WTC11 (cell line): ENCODE data around the gene UNC93B1. TPM values are rescaled to one million over a fixed set of nuclear protein-coding genes. Genes with fewer than 3 reads are reported as not detected.

Experiments
- ATAC-seq: fragments of 200-7000 bp; cut with Tn5 transposase; 2 replicates; pipeline ENCODE4 v1.10.0; 2021; ENCODE audit warnings: mild to moderate bottlenecking, moderate library complexity
- CTCF ChIA-PET: fragments of 300-600 bp; sonication (Branson Sonifier 250); formaldehyde crosslinking; loops from one replicate; lab custom pipeline; 2021; ENCODE audit warnings: antibody characterized with exemption; lab: Charles Lee
- POLR2A ChIA-PET: fragments of 350-600 bp; sonication (Branson Sonifier 250); formaldehyde crosslinking; loops from one replicate; lab custom pipeline; 2021; ENCODE audit warnings: antibody characterized with exemption; lab: Charles Lee
- DNase-seq: peaks from one replicate; pipeline ENCODE4 v3.0.0; 2021; ENCODE audit warnings: low spot score
- H3K27ac Mint-ChIP-seq: 2 replicates; pipeline ENCODE4 v1.8.0; 2021; ENCODE audit warnings: mixed read lengths
- H3K27me3 Mint-ChIP-seq: 2 replicates; pipeline ENCODE4 v1.8.0; 2021; ENCODE audit warnings: low read depth, mild to moderate bottlenecking, moderate library complexity, mixed read lengths
- H3K36me3 Mint-ChIP-seq: 2 replicates; pipeline ENCODE4 v1.8.0; 2021; ENCODE audit warnings: mixed read lengths
- H3K4me1 Mint-ChIP-seq: 2 replicates; pipeline ENCODE4 v1.8.0; 2022; ENCODE audit warnings: mixed read lengths
- H3K4me3 Mint-ChIP-seq: 2 replicates; pipeline ENCODE4 v1.8.0; 2021; ENCODE audit warnings: mild to moderate bottlenecking, moderate library complexity, mixed read lengths
- H3K9me3 Mint-ChIP-seq: 2 replicates; pipeline ENCODE4 v1.8.0; 2021; ENCODE audit warnings: mixed read lengths
- ATF1 ChIP-seq: sonication (generic); formaldehyde crosslinking; IDR thresholded peaks from 2 replicates; pipeline ENCODE4 v1.8.1; 2023; ENCODE audit warnings: mild to moderate bottlenecking, moderate library complexity, missing genetic modification reagents
- EMX1 ChIP-seq: fragments of 250-450 bp; sonication (Bioruptor Pico); IDR thresholded peaks from 2 replicates; pipeline ENCODE4 v1.8.0; 2021; ENCODE audit warnings: mild to moderate bottlenecking
- ETV6 ChIP-seq: sonication (generic); formaldehyde crosslinking; IDR thresholded peaks from 2 replicates; pipeline ENCODE4 v1.8.1; 2022; ENCODE audit warnings: mild to moderate bottlenecking, missing genetic modification reagents
- KAT7 ChIP-seq: sonication (generic); formaldehyde crosslinking; IDR thresholded peaks from 2 replicates; pipeline ENCODE4 v1.8.1; 2023; ENCODE audit warnings: missing genetic modification reagents, mild to moderate bottlenecking, borderline replicate concordance
- NR1H2 ChIP-seq: sonication (generic); formaldehyde crosslinking; IDR thresholded peaks from 2 replicates; pipeline ENCODE4 v1.9.0; 2021; ENCODE audit warnings: mild to moderate bottlenecking, moderate library complexity, missing genetic modification reagents
- OVOL2 ChIP-seq: fragments of 250-450 bp; sonication (Bioruptor Pico); IDR thresholded peaks from 2 replicates; pipeline ENCODE4 v1.9.0; 2021; ENCODE audit warnings: mild to moderate bottlenecking, borderline replicate concordance
- PRRX2 ChIP-seq: fragments of 250-450 bp; sonication (Bioruptor Pico); IDR thresholded peaks from 2 replicates; pipeline ENCODE4 v1.8.0; 2021; ENCODE audit warnings: mild to moderate bottlenecking
- TP53 ChIP-seq: sonication (generic); formaldehyde crosslinking; IDR thresholded peaks from 2 replicates; pipeline ENCODE4 v1.8.1; 2023; ENCODE audit warnings: mild to moderate bottlenecking, missing genetic modification reagents
- ZNF219 ChIP-seq: sonication (generic); formaldehyde crosslinking; IDR thresholded peaks from 2 replicates; pipeline ENCODE4 v1.8.0; 2023; ENCODE audit warnings: missing genetic modification reagents, mild to moderate bottlenecking, borderline replicate concordance
- ZNF396 ChIP-seq: fragments of 250-450 bp; sonication (Bioruptor Pico); IDR thresholded peaks from 2 replicates; pipeline ENCODE4 v1.8.0; 2021; ENCODE audit warnings: mild to moderate bottlenecking, moderate library complexity, borderline replicate concordance
- ZNF671 ChIP-seq: fragments of 250-450 bp; sonication (Bioruptor Pico); IDR thresholded peaks from 2 replicates; pipeline ENCODE4 v1.8.0; 2021; ENCODE audit warnings: mild to moderate bottlenecking
- total RNA-seq: library from RNA; stranded (reverse); gene quantifications from 3 replicates; pipeline ENCODE4 v1.2.3, GENCODE V29; 2021
- TF ChIP-seq, protein P1 (sequence below): fragments of 250-450 bp; sonication (Bioruptor Pico); IDR thresholded peaks from 2 replicates; pipeline ENCODE4 v1.9.0; 2021; ENCODE audit warnings: moderate library complexity, mild to moderate bottlenecking, inconsistent platforms, borderline replicate concordance
- TF ChIP-seq, protein P2 (sequence below): sonication (generic); formaldehyde crosslinking; IDR thresholded peaks from 2 replicates; pipeline ENCODE4 v1.8.0; 2022; ENCODE audit warnings: mild to moderate bottlenecking, missing genetic modification reagents
- TF ChIP-seq, protein P3 (sequence below): sonication (generic); formaldehyde crosslinking; IDR thresholded peaks from 2 replicates; pipeline ENCODE4 v1.8.0; 2023; ENCODE audit warnings: missing genetic modification reagents, mild to moderate bottlenecking, borderline replicate concordance

UNC93B1 gene
- total RNA-seq, 1 experiment from 2014 or later, result 27.9 TPM

DNA sequence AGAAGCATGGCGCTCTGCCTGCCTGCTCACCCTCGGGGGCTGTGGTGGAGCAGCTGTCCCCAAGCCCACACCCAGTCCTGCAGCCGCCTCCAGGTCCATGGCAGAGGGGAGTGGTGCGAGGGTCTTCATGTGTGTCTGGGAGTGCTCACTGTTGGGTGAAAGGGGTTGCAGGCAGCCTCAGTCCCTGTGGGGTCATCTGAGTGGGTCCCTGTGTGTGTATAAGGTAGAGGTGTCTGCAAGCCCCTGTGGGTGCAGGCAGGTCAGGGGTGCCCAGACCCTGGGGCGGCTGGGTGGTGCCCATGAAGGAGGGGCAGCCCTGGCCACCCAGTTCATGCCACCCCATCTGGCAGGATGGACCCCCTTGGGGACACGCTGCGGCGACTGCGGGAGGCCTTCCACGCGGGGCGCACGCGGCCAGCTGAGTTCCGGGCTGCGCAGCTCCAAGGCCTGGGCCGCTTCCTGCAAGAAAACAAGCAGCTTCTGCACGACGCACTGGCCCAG is 11.1 kb upstream of the UNC93B1 start (continued):
- no peak for TF ChIP-seq NR1H2 (CRISPR knock-in tag)

DNA sequence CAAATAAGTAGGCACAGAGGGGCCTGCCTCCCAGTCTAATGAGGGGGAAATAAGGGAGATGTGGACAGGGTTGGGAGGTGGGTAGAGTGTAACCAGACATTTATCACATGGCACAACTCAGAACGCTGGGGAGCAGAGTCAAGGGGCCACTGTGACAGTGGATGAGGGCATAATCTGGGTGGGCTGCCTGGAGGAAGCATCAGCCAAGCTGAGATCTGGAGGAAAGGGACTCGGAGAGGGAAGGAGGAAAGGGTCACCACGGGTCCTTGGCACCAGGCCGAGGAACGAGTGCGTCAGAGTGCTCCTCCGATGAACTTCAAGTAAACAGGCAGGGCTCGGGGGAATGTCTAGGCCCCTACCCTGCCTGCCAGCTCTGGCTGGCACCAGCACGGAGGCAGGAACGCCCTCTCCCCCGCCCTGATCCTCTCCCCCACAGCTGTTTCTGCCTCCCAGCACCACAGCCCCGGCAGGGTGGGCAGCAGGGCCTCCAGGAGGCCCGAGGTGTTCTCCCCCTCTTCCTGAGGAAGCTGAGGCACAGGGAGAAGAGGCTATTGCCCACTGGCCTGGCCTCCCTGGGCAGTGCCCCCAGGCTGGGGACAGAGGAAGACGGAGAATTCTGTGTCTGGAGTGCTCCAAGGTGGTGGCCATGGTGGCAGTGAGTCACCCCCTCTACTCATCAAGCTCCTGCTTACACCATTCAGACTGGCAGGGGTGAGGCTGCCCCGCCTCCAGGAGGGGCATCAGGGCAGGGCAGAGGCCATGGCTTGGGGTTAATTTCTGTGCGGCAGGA is 10.5 kb upstream of the UNC93B1 start:
- Mint-ChIP-seq H3K4me3 (no peak overlapping the region), H3K36me3 (no peaks in the 10 kb centered on the region), H3K27ac (peak overlapping the region; percentile 33; the same call in 1 of the 2 replicates), H3K9me3 (no peaks in the 10 kb centered on the region), H3K27me3 (no peaks in the 10 kb centered on the region), H3K4me1 (peaks cover 16% of the 10 kb centered on the region)
- TF ChIP-seq, protein P1, sequence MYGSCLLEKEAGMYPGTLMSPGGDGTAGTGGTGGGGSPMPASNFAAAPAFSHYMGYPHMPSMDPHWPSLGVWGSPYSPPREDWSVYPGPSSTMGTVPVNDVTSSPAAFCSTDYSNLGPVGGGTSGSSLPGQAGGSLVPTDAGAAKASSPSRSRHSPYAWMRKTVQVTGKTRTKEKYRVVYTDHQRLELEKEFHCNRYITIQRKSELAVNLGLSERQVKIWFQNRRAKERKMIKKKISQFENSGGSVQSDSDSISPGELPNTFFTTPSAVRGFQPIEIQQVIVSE (CRISPR knock-in tag), result no peak
- TF ChIP-seq ATF1 (CRISPR knock-in tag) (no peak), ZNF671 (CRISPR knock-in tag) (no peak), TP53 (no peak), KAT7 (no peak), ZNF396 (CRISPR knock-in tag) (no peak), EMX1 (CRISPR knock-in tag) (no peak), PRRX2 (CRISPR knock-in tag) (no peak), OVOL2 (no peak)
- TF ChIP-seq, protein P2, sequence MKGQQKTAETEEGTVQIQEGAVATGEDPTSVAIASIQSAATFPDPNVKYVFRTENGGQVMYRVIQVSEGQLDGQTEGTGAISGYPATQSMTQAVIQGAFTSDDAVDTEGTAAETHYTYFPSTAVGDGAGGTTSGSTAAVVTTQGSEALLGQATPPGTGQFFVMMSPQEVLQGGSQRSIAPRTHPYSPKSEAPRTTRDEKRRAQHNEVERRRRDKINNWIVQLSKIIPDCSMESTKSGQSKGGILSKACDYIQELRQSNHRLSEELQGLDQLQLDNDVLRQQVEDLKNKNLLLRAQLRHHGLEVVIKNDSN, result no peak
- TF ChIP-seq, protein P3, sequence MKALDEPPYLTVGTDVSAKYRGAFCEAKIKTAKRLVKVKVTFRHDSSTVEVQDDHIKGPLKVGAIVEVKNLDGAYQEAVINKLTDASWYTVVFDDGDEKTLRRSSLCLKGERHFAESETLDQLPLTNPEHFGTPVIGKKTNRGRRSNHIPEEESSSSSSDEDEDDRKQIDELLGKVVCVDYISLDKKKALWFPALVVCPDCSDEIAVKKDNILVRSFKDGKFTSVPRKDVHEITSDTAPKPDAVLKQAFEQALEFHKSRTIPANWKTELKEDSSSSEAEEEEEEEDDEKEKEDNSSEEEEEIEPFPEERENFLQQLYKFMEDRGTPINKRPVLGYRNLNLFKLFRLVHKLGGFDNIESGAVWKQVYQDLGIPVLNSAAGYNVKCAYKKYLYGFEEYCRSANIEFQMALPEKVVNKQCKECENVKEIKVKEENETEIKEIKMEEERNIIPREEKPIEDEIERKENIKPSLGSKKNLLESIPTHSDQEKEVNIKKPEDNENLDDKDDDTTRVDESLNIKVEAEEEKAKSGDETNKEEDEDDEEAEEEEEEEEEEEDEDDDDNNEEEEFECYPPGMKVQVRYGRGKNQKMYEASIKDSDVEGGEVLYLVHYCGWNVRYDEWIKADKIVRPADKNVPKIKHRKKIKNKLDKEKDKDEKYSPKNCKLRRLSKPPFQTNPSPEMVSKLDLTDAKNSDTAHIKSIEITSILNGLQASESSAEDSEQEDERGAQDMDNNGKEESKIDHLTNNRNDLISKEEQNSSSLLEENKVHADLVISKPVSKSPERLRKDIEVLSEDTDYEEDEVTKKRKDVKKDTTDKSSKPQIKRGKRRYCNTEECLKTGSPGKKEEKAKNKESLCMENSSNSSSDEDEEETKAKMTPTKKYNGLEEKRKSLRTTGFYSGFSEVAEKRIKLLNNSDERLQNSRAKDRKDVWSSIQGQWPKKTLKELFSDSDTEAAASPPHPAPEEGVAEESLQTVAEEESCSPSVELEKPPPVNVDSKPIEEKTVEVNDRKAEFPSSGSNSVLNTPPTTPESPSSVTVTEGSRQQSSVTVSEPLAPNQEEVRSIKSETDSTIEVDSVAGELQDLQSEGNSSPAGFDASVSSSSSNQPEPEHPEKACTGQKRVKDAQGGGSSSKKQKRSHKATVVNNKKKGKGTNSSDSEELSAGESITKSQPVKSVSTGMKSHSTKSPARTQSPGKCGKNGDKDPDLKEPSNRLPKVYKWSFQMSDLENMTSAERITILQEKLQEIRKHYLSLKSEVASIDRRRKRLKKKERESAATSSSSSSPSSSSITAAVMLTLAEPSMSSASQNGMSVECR (CRISPR knock-in tag), result no peak
- ChIA-PET CTCF (interaction anchor here (1.3 kb wide), 2 partner anchors 11 to 20 kb away, joined by 3 to 5 read pairs; no protein-coding TSS in a partner anchor), POLR2A (no interaction called here)
- DNase-seq, result no peak
- no peak for ATAC-seq

DNA sequence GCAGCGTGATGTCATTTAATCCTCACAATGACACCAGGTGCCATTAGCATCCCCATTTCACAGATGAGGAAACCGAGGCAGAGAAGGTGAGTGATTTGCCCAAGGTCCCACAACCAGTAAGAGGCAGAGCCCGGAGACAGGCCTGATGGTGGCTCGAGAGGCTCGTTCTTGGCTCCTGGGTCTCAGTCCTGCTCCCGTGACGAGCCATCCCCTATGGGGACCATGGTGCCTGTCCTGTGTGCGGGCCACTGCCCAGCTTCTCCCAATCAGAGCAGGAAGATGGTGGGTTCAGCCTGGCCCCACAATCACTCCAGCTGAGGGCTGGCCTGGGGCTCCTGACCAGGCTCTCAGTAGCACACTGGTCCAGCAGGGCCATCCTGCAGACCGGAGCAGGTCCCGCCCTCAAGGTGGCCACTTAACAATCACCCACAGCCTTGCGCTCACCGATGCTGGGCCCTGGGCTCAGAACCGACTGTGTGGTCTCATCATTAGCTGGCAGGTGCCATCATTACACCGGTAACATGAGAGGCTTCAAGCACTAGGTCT is 9.8 kb upstream of the UNC93B1 start:
- no peaks in the 10 kb centered on the region for H3K36me3 Mint-ChIP-seq
- TF ChIP-seq OVOL2 (no peak), ZNF219 (no peak), ETV6 (CRISPR knock-in tag) (no peak)
- TF ChIP-seq, all 79 proteins: peak for 0
- CTCF ChIA-PET, result interaction anchor here (1.3 kb wide), 2 partner anchors 12 to 20 kb away, joined by 3 to 5 read pairs; no protein-coding TSS in a partner anchor
- Mint-ChIP-seq H3K9me3 (no peaks in the 10 kb centered on the region), H3K4me3 (no peak overlapping the region), H3K4me1 (peaks cover 19% of the 10 kb centered on the region), H3K27ac (peak overlapping the region; percentile 33; the same call in 1 of the 2 replicates), H3K27me3 (no peaks in the 10 kb centered on the region)
- DNase-seq (no peak), ATAC-seq (no peak)
- POLR2A ChIA-PET, result no interaction called here
